HG02763 (cell line): ENCODE results near the gene VANGL1.

Experiments
- ATAC-seq: cut with Tn5 transposase; IDR thresholded peaks from one replicate; pipeline ENCODE4 v1.9.1; 2021; ENCODE audit warnings: mild to moderate bottlenecking, moderate library complexity; ENCODE audit not compliant: unreplicated experiment

Gene VANGL1

GRCh38 chr1:115643666-115644065 is 1.9 kb downstream of the VANGL1 start:
- ATAC-seq = no peak

DNA sequence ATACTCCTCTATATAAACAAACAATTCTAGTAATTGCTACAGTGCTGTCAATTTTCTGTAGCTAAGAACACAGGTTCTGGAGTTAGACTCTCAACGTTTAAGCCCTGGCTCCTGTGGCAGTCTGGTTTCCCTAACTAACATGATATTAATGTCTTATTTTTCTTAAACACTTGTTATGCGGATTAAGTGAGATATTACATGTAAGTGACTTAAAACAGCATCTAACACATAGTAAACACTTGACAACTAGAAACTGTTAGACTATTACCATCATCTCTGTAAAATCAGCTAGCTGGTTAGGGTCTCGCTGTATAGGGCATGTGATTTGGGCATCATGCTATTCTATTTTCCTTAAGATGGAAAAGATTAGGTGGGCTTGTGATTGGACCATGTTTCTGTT is 2.3 kb downstream of the VANGL1 start:
- ATAC-seq = no peak

DNA sequence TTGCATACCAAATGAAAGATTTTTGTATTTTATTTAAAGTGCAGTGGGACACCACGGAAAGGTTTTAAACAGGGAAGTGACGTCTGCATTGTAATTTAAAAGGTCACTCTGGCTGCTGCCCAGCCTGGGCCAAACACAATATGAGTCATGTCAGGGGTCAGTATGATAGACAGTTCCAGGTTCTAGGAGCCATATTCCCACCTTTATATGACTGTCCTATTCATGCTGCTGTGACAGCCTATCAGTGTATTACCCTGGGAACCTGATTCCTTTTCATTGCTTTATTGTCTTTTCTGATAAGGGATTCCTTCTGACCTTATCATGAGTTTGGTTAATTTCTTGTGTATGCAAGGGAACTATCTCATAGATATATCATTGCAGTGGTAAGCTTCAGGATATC is 5.3 kb downstream of the VANGL1 start:
- ATAC-seq = no peak

- no peak for ATAC-seq
Observed at GRCh38 chr1:115647507-115647906, 5.7 kb downstream of the VANGL1 start.

DNA sequence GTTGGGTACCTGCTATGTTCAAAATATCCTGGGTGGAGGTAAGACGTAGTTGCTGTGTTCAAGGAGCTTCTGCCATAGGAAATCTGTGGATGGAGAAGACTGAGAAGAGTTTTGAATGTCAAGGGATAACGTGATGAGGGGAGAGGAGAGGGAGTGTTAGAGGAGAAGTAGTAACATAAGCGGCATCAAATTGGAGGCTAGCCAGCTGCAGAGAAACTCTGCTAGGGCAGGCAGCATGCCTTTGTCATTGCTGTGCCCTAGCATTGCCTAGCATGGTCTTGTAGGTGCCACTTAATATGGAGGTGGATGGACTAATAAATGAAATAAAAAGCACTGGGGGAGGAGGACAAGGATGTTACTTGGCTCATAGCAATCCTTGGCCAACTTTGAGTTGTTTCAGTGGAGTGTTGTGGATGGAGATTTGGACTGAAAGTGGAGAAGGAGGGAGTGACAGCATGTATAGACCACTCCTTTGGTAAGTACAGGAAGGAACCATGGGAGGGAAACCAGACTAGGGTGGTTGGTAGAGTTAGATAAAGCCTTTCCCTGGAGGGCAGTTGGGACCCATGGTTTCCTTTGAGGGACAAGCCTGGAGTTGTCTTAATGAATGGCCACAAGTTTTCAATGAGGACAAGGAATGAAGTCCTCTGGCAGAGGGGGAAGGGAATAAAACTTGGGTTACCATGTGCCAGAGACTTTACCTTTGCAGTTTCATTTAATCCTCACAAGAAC is 6.3 kb downstream of the VANGL1 start:
- no peak for ATAC-seq

DNA sequence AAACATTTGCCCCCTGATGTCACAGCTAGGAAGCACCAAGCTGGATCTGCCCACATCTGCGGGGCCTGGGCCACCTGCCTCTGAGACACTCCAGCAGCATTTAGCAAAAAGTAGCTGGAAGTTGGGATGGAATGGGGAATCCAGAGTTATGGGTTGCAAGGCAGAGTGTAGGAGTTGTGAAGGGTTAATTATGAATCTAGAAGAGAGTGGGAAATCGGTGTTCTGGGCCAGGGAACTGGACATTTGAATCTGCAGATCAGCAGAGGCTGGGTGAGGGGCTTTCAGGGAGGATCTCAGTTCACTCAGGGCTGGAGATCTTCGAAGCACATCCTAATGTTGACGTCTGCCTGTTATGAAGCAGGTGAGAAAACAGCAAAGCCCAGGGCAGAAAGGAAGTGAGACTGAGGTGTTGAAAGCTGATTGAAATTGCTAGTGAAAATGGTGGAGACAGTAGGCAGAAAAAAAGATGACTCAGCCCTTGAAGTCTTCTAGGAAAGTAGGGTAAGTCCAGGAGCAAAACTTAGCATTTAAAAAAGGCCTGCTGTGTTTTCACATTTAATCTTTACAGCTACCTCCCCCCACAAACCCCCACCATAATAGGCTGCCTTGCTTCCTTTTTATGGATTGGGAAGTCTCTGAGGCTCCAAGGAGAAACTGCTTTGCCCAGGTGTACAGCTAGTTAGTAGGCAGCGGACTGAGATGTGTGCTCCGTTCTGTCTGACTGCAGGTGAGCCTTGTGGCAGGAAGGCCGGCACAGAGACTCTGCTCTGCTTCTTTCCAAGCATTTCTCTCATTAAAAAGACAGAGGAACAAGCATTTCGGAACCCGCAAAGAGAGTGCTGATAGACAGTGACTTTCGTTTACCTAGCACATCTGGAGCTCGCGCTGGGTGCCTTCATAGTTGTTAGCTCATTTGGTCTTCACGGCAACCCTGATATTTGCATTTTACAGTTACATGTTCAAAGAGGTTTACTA is 7.2 kb downstream of the VANGL1 start:
- peak; percentile 86 for ATAC-seq

- ATAC-seq = no peak
Observed at GRCh38 chr1:115649964-115650363, 8.2 kb downstream of the VANGL1 start.

DNA sequence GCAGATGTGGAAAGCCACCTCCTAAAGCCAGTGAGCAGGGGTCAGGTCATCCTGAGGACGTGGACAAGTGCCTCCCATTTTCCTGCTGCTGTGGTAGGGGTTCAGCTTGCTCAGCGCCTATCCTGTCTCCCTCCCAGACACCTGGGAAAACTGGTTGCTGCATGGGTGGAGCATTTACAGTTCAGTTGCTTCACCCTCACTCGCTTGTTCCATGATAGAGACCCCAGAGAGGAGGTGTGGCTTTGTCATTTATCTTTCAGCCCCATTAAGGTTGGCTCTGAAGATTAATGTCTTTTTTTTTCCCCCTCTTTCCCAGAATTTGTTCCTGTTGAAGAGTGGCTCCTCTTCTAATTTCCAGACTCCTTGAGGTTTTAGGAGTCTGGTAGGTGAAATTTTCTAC is 9.2 kb downstream of the VANGL1 start:
- no peak for ATAC-seq

- ATAC-seq = no peak
Observed at GRCh38 chr1:115651391-115651790, 9.6 kb downstream of the VANGL1 start.

DNA sequence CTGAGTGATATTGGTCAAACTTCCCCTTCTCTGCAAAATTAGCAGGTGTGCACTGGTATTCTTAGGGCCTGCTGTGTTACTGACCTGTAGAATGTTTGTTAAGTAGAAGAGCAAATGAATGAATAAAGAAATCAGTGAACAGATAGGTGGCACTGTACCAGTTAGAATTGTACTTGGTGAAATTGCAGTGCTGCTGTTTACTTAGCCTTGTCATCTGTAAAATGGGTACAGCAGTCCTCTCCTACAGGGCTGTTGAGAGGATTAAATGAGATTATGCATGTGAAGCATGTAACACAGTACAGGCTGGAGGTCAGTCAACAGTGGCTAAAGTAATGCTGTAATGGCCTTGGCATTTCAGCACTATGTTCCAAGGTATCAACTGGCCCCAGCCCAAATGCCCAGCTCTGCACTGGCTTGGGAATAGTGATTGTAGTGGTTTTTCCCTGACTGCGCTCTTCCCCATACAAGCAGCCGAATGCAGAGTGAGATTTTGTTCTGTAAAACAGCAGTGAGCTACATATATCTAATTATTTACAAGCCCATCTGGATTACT is 10.5 kb downstream of the VANGL1 start:
- no peak for ATAC-seq

GRCh38 chr1:115654125-115654524 is 12.4 kb downstream of the VANGL1 start:
- no peak for ATAC-seq

DNA sequence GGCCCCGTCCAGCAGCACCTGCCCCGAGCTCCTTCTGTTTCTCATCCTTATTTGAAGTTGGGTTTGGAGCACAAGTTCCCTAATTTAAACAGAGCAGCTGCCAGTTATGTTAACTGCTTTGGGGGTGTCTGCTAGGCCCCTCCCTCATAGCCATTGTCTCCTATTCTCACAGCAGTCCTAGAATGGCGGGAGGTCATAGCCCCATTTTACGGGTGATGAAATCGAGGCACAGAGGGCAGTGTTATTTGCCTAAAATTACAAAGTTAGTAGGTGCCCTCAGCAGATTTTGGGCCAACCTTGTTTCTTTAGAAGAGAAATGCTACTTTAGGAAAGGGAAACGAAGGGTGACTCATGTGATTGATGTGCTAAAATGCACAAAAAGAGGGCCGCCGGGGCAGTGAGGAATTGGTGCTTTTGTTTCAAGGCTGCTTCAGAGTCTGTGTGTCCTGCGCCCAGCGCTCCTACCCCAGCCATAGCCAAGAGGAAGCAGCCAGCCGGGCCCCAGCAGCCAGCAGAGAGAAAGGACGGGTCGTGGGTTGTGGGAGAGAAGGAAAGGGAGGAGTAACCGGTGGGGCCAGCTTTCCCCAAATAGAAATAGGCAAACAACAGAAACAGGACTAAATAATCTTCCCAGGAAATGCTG is 13.0 kb downstream of the VANGL1 start:
- ATAC-seq = no peak

DNA sequence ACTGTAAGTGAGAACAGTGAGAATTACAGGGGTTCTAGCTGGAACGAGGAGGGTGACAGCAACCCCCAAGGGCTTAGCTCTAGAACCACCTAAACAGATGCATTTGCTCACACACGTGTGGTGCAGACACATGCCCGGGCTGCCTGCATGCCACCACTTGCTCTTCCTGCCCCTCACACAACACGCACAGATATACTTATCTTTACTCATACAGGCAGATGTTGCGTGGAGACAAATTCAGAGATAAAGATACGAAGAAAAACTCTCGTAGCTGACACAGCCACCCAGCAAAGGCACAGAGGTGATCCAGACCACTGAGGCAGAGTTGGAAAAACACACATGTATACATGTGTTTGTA is 13.5 kb downstream of the VANGL1 start:
- no peak for ATAC-seq

DNA sequence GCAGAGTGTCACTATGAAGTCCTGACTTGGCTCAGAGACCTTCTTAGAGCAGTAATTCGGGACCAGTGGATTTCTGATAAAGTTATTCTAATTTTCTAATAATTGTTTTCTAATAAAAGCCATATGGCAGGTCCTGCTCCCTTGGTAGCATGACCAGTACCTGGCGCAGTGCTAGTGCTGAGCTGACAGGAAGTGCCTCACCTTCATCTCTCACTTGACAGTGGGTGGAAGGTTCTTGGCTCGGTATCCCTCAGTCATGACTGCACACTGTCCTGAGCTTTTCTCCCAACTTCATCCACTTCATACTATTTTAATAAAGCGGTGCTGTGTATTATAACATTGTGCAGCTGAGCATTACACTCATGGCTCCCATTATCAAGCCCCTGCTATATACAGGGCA is 14.1 kb downstream of the VANGL1 start:
- ATAC-seq = no peak

GRCh38 chr1:115656461-115657077 is 14.8 kb downstream of the VANGL1 start:
- ATAC-seq = no peak

DNA sequence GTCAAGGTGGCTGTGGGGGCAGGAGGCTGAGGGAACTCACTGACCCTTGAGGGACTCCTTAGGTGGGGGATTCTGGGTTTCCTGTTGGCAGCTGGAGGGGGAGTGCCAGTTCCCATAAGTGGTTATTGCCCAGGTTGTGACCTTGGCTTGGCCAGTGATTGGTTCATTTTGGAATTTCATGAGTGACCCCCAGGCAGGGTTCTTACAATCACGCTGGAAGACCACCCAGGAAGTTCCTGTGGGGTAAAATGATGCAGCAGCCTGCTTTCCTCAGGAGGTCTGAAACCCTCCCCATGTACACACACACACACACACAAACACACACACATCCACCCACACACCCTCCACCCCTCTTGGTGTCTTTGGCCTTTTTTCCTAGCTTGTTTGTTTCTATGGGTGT is 16.9 kb downstream of the VANGL1 start:
- no peak for ATAC-seq

GRCh38 chr1:115660151-115660550 is 18.4 kb downstream of the VANGL1 start:
- no peak for ATAC-seq

GRCh38 chr1:115661157-115661556 is 19.4 kb downstream of the VANGL1 start:
- no peak for ATAC-seq

DNA sequence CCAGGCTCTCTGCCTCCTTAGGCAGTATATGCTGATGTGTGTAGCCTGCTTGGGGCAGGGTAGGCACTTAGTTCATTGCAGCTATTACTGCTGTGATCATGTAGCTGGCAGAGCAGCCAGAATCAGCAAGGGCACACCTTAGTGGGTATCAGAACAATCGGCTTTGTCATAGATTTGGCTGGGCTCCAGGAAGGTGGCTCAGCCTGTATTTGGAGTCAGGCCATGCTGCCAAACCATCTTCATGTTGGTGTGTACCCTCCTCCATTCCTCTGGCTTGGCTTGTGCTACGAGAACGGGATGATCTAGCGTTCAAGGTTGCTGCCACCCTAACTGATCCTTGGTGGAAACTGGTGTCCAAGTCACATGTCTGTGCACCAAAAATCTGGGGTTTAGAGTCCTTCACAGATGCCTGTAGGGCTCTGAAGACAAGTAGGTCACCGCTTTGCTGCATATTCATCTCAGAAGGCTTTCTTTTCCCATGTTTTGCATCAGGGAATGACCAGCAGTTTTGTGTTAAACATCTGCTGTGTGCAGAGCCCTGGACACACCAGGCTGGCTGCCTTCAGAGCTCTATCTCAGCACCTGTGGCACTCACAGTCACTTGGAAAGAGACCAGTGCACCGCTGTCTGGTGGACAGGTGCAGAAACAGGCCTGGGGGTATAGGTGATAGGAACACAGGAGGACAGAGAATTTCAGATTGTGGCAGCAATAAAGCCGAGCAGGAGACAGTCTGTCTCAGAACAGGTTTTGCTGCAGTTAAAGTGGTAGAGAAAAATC is 23.7 kb downstream of the VANGL1 start:
- ATAC-seq = no peak

GRCh38 chr1:115666206-115666605 is 24.4 kb downstream of the VANGL1 start:
- ATAC-seq = no peak
